GM12873 (cell line): Measurements from ENCODE around the gene MYPN.
A peak's percentile ranks its signal among the peaks of the same experiment; 100 is the strongest.

Experiments
- CTCF ChIP-seq: IDR thresholded peaks from 2 replicates; pipeline ENCODE4 v1.5.1; 2012; ENCODE audit warnings: low read depth, mild to moderate bottlenecking, moderate library complexity, low read length, control low read depth; ENCODE audit not compliant: insufficient read depth; ENCODE audit errors: missing control alignments

Gene MYPN

GRCh38 chr10:68221196-68221595, 111.9 kb downstream of the MYPN start:
- TF ChIP-seq CTCF: no peak

- TF ChIP-seq CTCF: no peak
Observed at GRCh38 chr10:68222391-68222790, 113.1 kb downstream of the MYPN start.

- peak; percentile 29 for TF ChIP-seq CTCF
Observed at GRCh38 chr10:68223535-68224165, 114.4 kb downstream of the MYPN start.

GRCh38 chr10:68224810-68225209, 115.5 kb downstream of the MYPN start:
- no peak for TF ChIP-seq CTCF

GRCh38 chr10:68230268-68230667, 121.0 kb downstream of the MYPN start:
- TF ChIP-seq CTCF: no peak

GRCh38 chr10:68231106-68231816, 122.0 kb downstream of the MYPN start:
- peak; percentile 33 for TF ChIP-seq CTCF

GRCh38 chr10:68231817-68232251, 122.5 kb downstream of the MYPN start, which contains the start of gene ATOH7:
ATOH7 (minus strand) TSS chr10:68232113; CDS start chr10:68231677, 436 bp downstream.
- no peak for TF ChIP-seq CTCF
